Activated gamma-delta T cell treated with Interleukin-2 at 50 U/mL for 16 hours (primary cell): ENCODE measurements around the gene ERCC8.
"Not testable (repeated sequence)": the region's sequence is repeated elsewhere in the genome, so short reads cannot be mapped to it uniquely, and the experiment has no call there.

Source experiments
- DNase-seq: peaks from one replicate; pipeline ENCODE4 v3.0.0-alpha.2; 2020

Gene ERCC8, protein sequence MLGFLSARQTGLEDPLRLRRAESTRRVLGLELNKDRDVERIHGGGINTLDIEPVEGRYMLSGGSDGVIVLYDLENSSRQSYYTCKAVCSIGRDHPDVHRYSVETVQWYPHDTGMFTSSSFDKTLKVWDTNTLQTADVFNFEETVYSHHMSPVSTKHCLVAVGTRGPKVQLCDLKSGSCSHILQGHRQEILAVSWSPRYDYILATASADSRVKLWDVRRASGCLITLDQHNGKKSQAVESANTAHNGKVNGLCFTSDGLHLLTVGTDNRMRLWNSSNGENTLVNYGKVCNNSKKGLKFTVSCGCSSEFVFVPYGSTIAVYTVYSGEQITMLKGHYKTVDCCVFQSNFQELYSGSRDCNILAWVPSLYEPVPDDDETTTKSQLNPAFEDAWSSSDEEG

DNA sequence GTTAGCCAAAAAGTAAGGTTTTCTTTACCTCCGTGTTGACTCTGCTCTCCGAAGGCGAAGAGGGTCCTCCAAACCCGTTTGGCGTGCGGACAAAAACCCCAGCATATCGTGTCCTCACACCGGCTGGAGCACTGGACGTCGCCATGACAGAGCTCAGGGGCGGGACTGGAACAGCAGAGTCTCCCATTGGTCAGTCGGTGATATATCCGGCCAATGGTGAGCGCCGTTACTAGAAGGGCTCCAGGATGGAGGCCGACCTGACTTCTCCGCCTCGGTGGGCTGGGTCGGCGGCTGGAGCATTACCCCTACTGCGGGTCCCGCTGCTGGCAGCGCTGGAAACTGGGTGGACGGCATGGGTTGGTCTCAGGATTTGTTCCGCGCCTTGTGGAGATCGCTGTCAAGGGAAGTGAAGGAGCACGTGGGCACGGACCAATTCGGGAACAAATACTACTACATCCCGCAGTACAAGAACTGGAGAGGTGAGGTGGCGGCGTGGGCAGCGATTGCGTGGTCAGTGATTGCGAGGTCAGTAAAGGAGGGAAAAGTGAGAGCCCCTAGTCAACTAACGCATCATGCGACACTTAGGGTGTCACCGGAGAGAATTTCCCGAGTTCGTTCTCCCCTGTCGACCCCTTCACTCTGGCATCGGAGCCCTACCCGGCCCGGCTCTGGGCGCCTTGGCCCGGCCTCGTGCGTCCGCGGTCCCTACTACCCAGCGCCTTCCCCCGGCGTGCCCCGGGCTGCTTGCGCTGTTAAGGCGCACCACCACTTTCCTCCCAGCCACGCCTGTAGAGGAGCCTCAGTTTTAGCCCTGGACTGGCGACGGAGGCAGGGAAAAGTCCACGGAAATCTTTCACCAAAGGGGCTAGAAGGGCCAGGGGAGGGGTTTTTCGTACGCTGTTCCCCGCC lies at the start of gene ERCC8, which contains the start of gene NDUFAF2:
Gene ERCC8 (minus strand): TSS at position 167 of the 909 bp plus-strand sequence. CDS start 62 bp downstream, at position 105.
Gene NDUFAF2 (plus strand): TSS at position 302 of the 909 bp plus-strand sequence. CDS start 51 bp downstream, at position 353.
- DNase-seq, result peak; percentile 82

DNA sequence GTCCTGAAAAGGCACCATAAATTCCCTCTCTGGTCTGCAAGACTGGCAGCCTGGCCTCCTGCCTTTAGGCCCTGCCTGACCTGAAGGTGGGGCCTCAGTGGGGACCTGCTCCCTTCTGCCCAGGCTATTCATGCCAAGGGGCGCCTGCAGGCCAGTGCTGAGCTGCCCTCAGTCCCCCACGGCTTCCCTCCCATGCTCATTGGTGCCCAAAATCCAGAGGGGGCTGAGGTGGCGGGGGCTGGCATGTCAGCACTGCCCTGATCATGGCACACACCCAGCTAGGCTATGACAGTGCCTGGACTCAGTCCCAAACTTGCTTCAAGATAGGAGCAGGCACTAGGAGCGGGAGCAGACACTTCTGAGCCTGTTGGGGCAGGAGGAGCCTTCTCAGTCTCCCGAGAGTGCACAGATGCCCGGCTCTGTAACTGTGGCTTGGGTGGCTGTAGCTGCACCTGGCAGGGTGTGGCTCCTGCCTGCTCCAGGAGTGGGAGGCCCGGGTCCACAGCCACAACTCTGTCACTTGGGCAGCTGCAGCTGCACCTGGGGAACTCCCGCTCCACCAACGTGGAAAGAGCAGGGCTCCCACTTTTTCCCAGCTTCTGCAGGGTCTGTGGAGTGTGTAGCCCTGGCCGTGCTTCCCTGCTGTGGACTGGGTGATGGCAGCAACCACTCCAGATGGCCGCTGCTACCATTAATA lies 49.2 kb upstream of the ERCC8 start:
- no peak for DNase-seq

DNA sequence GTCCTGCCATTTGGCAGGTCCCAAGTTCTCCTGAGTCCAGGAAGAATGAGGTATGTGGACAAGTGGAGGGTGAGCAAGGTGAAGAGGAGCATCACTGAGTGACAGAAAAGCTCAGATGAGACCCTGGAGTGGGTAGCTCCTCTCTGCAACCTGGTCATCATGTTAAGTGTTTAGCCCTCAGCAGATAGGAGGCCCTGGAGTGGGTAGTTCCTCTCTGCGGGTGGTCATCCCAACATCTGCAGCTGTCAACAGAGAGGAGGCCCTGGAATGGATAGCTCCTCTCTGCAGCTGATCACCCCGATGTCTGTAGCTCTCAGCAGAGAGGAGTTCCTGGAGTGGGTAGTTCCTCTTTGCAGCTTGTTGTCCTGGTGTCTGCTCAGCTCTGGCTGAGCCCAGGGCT lies 48.6 kb upstream of the ERCC8 start:
- no peak for DNase-seq

DNA sequence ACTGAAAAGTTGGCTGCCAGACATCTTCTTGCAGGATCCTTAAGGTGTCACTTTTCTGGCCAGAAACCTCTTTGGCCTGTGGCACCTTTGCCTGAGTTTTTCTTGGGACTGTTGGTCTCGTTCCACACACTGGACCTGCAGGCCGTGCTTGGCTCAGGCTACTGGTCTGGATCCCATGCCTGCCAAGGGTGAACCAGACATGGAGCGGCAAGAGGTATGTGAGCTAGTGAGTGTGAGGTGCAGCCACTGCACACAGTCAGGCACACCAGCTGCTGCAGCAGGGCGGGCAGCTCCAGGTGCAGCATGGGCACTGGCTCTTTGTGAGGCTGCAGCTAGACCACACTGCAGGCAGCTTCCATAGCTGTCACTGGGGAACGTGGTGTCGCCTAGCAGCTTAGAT lies 48.0 kb upstream of the ERCC8 start:
- DNase-seq, result no peak

DNA sequence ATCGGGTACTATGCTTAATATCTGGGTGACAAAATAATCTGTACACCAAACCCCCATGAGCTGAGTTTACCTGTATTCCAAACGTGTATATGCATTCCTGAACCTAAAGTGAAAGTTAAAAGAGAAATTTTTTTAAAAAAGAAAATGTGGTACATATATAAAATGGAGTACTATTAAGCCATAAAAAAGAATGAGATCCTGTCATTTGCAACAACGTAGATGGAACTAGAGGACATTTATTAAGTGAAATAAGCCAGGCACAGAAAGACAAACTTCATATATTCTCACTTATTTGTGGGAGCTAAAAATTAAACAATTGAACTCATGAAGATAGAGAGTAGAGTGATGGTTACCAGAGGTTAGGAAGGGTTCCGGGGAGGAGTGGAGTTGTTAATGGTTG lies 44.9 kb upstream of the ERCC8 start:
- no peak for DNase-seq

DNA sequence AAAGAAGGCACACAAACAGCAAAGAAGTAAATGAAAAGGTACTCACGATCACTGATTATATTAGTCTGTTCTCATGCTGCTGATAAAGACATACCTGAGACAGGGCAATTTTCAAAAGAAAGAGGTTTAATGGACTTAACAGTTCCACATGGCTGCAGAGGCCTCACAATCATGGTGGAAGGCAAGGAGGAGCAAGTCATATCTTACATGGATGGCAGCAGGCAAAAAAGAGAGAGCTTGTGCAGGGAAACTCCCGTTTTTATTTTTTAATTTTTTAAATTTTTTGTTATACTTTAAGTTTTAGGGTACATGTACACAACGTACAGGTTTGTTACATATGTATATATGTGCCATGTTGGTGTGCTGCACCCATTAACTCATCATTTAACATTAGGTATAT lies 37.3 kb upstream of the ERCC8 start:
- DNase-seq, result not testable (repeated sequence)

DNA sequence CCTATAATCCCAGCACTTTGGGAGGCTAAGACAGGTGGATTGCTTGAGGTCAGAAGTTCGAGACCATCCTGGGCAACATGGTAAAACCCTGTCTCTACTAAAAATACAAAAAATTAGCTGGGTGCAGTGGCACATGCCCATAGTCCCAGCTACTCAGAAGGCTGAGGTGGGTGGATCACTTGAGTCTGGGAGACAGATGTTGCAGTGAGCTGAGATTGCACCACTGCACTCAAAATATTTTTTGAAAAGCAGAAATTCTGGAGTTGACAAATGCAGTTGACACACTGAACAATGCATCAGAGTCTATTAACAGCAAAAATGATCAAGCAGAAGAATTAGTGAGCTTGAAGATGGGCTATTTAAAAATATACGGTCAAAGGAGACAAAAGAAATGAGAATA lies 35.6 kb upstream of the ERCC8 start:
- DNase-seq, result no peak

DNA sequence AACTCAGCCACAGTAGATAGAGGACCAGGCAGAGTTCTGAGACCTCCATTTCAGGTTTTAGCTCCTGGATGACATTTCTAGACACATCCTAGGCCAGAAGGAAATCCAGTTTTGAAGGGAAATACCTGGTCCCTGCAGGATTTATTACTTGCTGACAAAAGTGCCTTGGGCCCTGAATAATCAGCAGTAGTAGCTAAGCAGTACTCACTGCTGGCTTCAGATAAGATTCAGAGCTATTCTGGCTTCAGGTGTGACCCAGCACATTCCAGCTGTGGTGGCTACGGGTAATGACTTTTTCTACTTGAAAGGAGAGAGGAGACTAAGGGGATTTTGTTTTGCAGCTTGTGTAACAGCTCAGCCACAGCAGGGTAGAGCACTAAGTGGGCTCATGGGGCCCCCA lies 34.1 kb upstream of the ERCC8 start:
- no peak for DNase-seq

DNA sequence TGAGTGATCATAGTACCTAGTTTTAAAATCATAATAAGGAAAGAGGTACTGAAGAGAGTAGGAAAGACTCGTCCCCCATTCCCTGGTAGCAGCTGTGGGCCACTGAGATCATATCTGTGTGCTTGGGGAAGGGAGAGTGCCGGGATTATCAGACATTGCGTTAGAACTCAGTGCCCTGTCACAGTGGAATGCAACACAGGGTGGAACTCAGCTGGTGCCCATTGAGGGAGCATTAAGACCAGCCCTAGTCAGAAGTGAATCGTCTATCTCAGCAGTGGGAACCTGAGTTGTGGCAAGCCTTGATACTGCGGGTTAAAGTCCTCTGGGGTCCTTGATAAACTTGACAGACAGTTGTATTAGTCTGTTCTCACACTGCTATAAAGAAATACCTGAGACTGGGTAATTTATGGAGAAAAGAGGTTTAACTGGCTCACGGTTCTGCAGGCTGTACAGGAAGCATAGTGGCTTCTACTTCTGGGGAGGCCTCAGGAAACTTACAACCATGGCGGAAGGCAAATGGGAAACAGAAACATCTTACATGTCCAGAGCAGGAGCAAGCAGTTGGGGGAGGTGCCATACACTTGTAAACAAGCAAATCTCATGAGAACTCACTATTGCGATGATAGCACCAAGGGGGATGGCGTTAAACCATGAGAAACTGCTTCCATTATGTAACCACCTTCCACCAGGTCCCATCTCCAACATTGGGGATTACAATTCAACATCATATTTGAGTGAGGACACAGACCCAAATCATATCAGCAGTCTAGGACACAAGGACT lies 33.3 kb upstream of the ERCC8 start:
- DNase-seq, result no peak

DNA sequence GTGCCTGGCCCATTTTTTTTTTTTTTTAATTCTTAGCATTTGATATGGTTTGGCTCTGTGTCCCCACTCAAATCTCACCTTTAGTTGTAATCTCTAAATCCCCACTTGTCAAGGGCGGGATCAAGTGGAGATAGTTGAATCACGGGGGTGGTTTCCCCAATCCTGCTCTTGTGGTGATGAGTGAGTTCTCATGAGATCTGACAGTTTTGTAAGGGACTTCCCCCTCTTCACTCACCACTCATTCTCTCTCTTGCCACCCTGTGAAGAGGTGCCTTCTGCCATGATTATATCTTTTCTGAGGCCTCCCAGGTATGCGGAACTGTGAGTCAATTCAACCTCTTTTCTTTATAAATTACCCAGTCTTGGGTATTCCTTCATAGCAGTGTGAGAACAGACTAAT lies 27.4 kb upstream of the ERCC8 start:
- DNase-seq, result no peak

DNA sequence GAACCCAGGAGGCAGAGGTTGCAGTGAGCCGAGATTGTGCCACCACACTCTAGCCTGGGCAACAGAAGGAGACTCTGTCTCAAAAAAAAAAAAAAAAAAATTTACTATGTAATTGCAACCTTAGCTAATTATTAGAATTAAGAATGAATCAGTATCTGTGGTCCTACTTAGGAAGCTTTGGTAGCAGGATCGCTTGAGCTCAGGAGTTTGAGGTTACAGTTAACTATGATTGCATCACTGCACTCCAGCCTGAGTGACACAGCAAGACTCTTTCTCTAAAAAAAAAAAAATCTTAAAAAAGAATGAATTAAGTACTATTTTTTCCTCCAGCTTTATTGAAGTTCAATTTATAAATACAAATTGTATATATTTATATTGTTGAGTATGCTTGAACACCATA lies 16.8 kb upstream of the ERCC8 start:
- no peak for DNase-seq

DNA sequence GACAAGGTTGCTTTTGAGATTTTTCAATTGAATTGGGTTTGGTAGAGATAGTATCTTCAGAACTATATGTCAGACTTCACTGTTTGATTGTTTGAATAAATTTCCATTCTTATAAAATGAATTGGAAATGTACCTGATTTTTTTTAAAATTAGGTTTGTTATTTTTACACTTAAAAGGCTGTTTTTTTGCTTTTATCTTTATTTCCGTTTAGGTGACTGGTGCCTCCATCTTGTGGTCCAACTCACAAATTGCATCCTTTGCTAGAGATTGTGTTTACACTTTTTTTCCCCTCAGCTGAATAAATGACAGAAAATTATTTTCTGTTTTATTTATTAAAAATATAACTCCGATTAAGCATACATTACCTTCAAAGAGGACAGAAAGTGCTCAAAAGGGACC lies 15.7 kb upstream of the ERCC8 start:
- no peak for DNase-seq

DNA sequence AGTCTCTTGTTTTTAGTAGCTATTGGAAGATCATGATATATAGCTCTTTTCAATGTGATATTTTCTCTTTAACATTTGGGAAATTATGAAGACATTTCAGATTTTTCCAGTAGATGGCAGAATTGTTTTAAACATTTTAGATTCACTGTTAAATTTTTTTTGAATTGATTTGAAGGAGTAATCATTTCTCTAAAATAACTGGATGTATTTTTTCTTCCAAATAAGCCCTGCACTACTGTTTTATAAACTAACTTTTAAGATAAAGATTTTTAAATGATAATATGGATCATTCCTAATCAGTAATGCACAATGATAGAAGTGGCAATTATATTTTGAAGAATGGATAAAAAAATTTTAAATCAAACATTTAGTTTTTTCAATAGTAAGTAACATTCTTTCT lies 14.3 kb upstream of the ERCC8 start:
- DNase-seq, result no peak

DNA sequence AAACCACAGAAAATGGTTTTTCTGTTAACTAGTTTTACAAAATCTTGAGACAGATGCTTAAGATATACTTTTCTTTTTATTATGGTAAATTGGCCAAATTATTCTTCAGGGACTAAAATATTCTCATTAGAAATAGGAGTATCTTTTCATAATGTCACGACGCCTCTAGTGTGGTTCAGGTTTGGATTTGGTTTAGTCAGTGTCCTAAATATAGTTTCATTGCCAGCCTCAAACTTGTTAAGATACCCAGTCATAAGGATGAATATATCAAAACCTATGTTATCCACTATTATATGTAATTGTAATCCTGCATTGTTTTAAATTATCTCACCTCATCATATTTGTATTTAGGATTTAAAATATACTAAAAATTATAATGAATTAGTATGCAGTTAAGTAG lies 13.8 kb upstream of the ERCC8 start:
- no peak for DNase-seq

DNA sequence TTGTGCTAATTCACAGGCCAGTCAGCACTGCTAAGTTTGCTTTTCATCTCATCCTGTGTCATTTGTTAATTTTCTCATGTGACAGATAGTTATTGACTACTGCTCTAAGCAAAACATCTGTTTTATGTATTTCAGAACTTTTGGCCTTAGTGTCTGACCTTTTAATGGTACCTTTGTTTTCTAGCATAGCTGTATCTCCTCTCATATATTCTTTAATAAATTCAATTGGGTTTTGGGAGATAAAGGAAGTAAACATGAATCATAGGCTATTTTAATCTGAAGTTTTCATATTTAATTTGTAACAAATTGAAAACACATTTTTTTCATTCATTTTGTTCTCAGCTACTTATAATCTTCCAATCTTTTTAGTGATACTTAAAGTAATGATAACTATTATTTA lies 13.2 kb upstream of the ERCC8 start:
- no peak for DNase-seq

DNA sequence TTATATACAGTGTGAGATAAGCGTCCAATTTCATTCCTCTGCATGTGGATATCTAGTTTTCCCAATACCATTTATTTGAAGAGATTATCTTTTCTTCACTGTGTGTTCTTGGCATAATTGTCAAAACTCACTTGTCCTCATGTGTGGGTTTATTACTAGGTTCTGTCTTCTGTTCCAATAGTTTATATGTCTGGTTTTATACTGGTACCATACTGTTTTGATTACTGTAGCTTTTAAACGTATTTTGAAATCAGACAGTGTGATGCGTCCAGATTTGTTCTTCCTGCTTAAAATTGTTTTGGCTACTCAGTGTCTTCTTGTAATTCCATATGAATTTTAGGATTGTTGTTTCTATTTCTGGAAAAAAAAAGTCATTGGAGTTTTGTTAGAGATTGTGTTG lies 10.4 kb upstream of the ERCC8 start:
- no peak for DNase-seq

DNA sequence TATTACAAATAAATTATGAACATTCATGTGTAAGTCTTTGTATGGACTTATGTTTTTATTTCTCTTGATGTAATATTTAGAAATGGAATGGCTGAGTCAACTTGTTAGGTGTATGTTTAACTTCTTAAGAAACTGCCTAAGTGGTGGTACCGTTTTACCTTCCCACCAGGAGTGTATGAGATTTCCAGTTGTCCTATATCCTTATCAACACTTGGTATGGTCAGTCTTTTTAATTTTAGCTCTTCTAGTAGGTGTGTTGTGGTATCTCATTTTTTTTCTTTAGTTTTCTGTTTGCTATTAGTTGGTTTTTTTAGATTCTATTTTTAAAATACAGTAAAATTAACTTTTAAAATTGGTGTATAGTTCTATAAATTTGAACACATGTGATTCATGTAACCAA lies 3.9 kb upstream of the ERCC8 start:
- DNase-seq, result no peak

DNA sequence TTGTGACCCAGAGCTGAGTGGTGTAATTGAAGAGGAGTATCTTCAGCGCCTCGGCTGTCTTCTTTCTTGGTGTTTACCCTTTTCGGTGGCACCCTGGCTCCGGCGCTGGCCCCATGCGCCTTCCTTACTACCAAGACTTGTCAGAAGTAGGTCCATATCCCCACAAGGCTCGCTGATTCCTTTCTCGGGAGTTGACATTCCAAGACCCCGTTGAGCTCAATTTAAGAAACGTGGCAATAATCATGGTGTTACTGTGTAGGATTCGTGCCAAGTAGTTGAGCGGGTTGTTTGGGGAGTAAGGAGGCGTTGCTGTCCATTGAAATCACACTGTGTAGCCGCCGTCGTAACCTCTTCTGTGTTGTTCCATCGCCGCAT lies 930 bp upstream of the ERCC8 start:
- peak; percentile 25 for DNase-seq

DNA sequence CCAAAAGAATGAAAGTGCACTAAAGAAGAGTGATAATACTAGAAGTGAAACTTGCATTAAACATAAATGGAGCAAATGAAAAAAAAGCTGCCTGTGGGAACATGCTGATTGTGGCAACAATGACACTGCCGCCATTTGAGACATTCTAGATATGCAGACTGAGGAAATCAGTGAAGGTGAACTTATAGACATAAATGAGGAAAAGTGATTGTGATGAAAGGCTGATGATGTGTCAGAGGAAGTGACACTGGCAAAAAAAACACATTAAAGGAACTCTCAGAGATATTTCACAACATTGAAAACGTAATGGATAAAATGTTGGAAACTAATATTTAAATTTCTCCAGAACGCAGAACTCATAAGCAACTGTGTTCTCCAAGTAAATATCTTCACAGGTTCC lies 1.2 kb downstream of the ERCC8 start:
- no peak for DNase-seq

DNA sequence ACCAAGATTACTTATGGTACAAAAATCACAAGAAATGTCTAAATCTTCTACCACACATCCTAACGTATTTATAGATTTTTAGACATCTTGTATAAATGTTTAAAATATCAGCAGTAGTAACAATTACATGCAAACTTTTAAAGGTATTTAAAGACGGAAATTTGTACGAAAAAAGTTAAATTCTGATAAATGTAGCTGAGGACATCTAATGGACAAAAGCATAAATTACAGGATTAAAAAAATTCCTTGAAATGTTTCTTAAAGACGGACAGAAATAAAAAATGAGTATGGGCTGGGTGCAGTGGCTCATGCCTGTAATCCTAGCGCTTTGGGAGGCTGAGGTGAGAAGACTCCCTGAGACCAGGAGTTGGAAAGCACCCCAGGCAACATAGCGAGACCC lies 15.8 kb downstream of the ERCC8 start:
- DNase-seq, result no peak

DNA sequence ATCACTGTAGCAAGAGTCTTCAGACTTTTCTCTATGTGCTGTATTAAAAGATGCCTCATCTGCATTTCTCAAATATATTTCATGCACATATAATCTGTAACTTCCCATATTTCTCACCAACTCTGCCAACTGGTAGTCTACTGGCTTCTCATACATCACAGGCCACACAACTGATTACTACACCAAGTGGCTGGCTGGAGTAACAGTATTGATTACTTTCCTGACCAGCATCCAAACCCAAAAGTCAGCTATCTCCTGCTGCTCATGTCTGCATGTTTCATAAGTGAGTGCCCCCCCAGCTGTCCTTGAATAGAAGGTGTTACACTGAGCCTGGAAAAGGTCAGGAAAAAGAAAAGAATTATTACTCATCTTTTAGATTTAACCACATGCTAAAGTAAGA lies 17.4 kb downstream of the ERCC8 start:
- no peak for DNase-seq

DNA sequence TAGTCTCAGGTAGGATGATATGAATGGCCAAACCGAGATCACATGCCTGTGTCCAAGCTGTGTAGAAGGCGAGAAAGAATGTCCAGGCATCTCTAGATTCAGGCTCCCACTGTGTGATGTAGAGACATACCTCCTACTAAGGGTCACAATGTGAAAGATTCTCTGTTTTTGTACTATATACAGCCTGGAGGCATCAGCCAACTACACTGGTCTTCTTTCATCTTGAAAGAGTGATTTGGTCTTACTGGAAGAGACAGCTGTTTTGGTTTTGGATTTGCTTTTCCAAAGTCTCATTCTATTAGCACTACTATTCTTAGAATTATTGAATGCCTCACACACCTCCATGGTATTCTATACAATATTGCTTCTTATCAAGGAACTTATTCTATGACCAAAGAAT lies 26.4 kb downstream of the ERCC8 start:
- no peak for DNase-seq

DNA sequence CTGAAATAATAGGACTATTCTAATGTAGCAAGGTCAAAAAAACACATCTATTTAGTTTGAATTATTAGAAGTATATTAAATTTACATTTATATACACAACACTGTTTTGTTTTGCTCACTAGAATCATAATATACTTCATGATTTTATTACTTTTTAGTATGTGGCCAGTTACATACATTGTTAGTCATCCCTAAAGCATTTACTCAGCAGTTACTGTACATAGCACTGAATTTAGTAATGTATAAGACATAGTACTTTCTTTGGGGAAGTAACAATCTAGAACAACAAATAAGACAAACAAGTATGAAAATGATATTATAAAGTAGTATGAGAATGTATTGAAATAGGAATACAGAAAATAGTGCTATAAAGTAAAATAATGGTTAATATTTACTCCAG lies 28.2 kb downstream of the ERCC8 start:
- no peak for DNase-seq
